Measurements from ENCODE around the gene BMP6. TPM values are rescaled to one million over a fixed set of nuclear protein-coding genes. Genes with fewer than 3 reads are reported as not detected.

BMP6 gene
- total and polyA plus RNA-seq, 2 of the 4 experiments (the other 2 are of a cell fraction), result 0.18 to 0.19 TPM

GRCh38 chr6:7784706-7785105 lies 58.8 kb downstream of the BMP6 start:
- no CpG with 5 or more reads among the region's 2 CpGs for WGBS, 2 experiments (ENCODE audit: extremely low coverage in 2 of 2, insufficient read length in 1 of 2)
- H3K9me1 ChIP-seq (ENCODE audit: insufficient read depth, low read length), result no peaks in the 10 kb centered on the region
- H3K79me1 ChIP-seq (ENCODE audit: low read depth in 1 of 2, low read length in 2 of 2), result no peaks in the 10 kb centered on the region
- no peak overlapping the region for H3K14ac ChIP-seq (replicated peaks; ENCODE audit: low read depth, low read length)
- H3K4ac ChIP-seq (ENCODE audit: low read depth, low read length), result no peak overlapping the region
- no peak overlapping the region for H2BK120ac ChIP-seq (ENCODE audit: low read depth, low read length)
- no TSS peak for BruUV-seq (replicated peaks)
- H4K91ac ChIP-seq (ENCODE audit: insufficient read depth, low read depth, low read length), result no peak overlapping the region
- H3K9me3 ChIP-seq (ENCODE audit: control insufficient read depth, insufficient read depth, low read length), result no peaks in the 10 kb centered on the region
- dilution Hi-C loops (cut with HindIII; ENCODE audit: low sequenced_read_pairs, unreplicated experiment), result no loop called here
- no peak overlapping the region for H2BK15ac ChIP-seq (ENCODE audit: low read depth, low read length)
- ChIA-PET CTCF (no interaction called here), POLR2A (ENCODE audit: unreplicated experiment) (no interaction called here)
- no peak overlapping the region for H4K8ac ChIP-seq (ENCODE audit: low read depth in 2 of 2, low read length in 2 of 2)
- no peak overlapping the region for H2AK5ac ChIP-seq (ENCODE audit: low read depth, low read length)
- H2BK20ac ChIP-seq (ENCODE audit: low read depth, low read length), result no peak overlapping the region
- no peak overlapping the region for H2AFZ ChIP-seq (replicated peaks; ENCODE audit: low read length, poor library complexity)
- peaks cover 13% of the 10 kb centered on the region for H3K4me1 ChIP-seq (ENCODE audit: control insufficient read depth, insufficient read depth, low read length)
- ATAC-seq (ENCODE audit: low read depth) (no peak), DNase-seq (no peak)
- no peak overlapping the region for H3K9ac ChIP-seq (ENCODE audit: low read depth, low read length)
- H3K23ac ChIP-seq (ENCODE audit: low read depth, low read length), result no peak overlapping the region
- H3K4me2 ChIP-seq (ENCODE audit: low read depth, low read length), result no peak overlapping the region
- in situ Hi-C loops (cut with MboI; ENCODE audit: low sequenced_read_pairs), result no loop called here
- H3K4me3 ChIP-seq (ENCODE audit: insufficient read depth, low read depth, low read length), result no peak overlapping the region
- no peaks in the 10 kb centered on the region for H4K20me1 ChIP-seq (ENCODE audit: insufficient read depth, low read length)
- H3K18ac ChIP-seq (ENCODE audit: low read depth, low read length), result no peak overlapping the region
- no peaks in the 10 kb centered on the region for H3K36me3 ChIP-seq (ENCODE audit: control insufficient read depth, insufficient read depth, low read length)
- TF ChIP-seq POLR2A (IDR thresholded peaks at IDR 0.05; ENCODE audit: low read depth, low read length), result no peak
- TF ChIP-seq CHD1 (IDR thresholded peaks at IDR 0.05; ENCODE audit: low read depth, low read length), result no peak
- TF ChIP-seq BHLHE40 (IDR thresholded peaks at IDR 0.05; ENCODE audit: low read depth, low read length), result no peak
- no peak for TF ChIP-seq USF2 (IDR thresholded peaks at IDR 0.05; ENCODE audit: low read depth, low read length)
- no peak for TF ChIP-seq RFX5 (IDR thresholded peaks at IDR 0.05; ENCODE audit: low read depth, low read length)
- no peak for TF ChIP-seq NFE2L2 (IDR thresholded peaks at IDR 0.05; ENCODE audit: low read depth, low read length)
- TF ChIP-seq MAFK (IDR thresholded peaks at IDR 0.05; ENCODE audit: low read depth, low read length), result no peak
- no peak overlapping the region for H4K5ac ChIP-seq (ENCODE audit: low read depth, low read length)
- no peak overlapping the region for H3K27ac ChIP-seq (ENCODE audit: insufficient read depth, low read length)
- H2BK5ac ChIP-seq (ENCODE audit: low read depth, low read length, poor library complexity, severe bottlenecking), result no peak overlapping the region
- intact Hi-C loops (cut with micrococcal nuclease), result no loop called here
- no peak overlapping the region for H2AK9ac ChIP-seq (replicated peaks; ENCODE audit: low read depth, low read length, poor library complexity)
- H3K56ac ChIP-seq (ENCODE audit: extremely low read depth, insufficient read depth, low read length), result no peak overlapping the region
- H3K27me3 ChIP-seq (ENCODE audit: control insufficient read depth, insufficient read depth, low read length), result peaks cover 3% of the 10 kb centered on the region; the same call in 1 of the 2 replicates
